SH-SY5Y (cell line): ENCODE results near the gene ALCAM.

Experiments
- GATA2 ChIP-seq: IDR thresholded peaks from 2 replicates; pipeline ENCODE4 v1.6.1; 2011; ENCODE audit warnings: mild to moderate bottlenecking, low read depth, low read length
- GATA3 ChIP-seq: IDR thresholded peaks from 2 replicates; pipeline ENCODE4 v1.6.1; 2011; ENCODE audit warnings: low read depth, mild to moderate bottlenecking, low read length, moderate library complexity

Gene ALCAM

GRCh38 chr3:105365391-105366325, 1.1 kb upstream of the ALCAM start:
- TF ChIP-seq GATA2 (no peak), GATA3 (no peak)

DNA sequence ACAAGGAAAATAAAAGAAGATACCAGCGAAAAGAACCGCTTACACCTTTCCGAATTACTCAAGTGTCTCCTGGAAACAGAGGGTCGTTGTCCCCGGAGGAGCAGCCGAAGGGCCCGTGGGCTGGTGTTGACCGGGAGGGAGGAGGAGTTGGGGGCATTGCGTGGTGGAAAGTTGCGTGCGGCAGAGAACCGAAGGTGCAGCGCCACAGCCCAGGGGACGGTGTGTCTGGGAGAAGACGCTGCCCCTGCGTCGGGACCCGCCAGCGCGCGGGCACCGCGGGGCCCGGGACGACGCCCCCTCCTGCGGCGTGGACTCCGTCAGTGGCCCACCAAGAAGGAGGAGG, 325 bp downstream of the ALCAM start:
- TF ChIP-seq GATA3 (no peak), GATA2 (no peak)

- TF ChIP-seq GATA3 (no peak), GATA2 (peak; percentile 18)
Observed at GRCh38 chr3:105367406-105368213, 901 bp downstream of the ALCAM start.

- no peak for TF ChIP-seq GATA3
- no peak for TF ChIP-seq GATA2
Observed at GRCh38 chr3:105368566-105369499, 2.1 kb downstream of the ALCAM start.

DNA sequence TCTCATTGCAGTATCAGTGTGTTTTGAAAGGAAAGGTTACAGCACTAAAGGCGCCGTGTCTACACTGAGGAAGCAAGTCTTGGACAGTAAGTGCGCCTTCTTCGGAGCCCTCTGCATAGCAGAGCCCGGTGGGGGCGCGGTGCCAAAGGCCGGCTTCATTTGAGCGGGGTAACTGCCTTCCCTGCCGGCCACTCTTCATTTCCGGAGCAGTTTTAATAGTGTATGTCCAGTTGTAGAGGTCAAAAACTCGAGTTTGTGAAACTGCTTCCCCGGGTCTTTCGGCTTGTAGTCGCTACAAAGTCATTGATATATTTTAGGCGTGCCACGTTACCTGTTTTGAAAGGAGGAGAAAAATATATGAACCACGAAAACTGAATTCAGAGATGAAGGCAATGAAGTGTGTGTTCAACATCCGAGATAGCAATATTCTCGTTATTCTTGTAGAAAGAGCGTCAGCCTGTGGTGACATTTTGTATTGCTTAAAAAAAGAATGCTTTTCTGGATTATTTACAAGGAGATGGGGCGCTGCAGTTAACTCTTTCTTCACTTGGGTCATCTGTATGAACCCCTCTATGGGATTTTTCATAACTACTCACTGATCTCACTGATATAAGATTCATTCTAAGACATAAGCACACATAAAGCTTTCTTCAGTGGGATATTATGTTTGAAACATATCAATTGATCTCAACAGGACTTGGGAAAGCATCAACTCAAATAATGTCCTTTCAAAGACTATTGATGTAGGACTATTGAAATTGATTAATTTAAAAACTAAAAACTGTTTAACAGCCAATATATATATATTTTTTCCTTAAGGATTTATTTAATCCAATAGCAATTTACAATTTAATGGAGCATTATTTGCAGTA, 3.0 kb downstream of the ALCAM start:
- TF ChIP-seq GATA2: no peak
- TF ChIP-seq GATA3: no peak

GRCh38 chr3:105373383-105373782, 6.7 kb downstream of the ALCAM start:
- TF ChIP-seq GATA3: no peak
- no peak for TF ChIP-seq GATA2

GRCh38 chr3:105375750-105376511, 9.2 kb downstream of the ALCAM start:
- TF ChIP-seq GATA3 (no peak), GATA2 (no peak)

DNA sequence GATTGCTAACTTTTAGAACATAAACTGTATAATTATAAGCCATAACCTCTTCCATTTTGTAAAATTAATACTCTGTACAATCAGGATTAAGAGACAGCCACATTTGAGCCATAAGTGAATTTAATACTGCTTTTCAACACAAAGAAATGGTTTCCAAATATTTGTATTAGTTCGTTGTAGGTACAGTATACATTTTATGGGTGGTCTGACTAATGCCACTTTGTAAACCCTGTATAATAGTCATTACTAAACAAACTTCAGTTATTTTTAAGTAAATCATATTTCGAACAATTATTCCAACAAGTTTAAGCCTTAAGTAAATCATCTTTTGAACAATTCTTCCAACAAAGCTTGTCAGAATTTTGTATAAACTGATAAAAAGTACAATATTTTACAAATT, 11.0 kb downstream of the ALCAM start:
- TF ChIP-seq GATA3 (no peak), GATA2 (no peak)

DNA sequence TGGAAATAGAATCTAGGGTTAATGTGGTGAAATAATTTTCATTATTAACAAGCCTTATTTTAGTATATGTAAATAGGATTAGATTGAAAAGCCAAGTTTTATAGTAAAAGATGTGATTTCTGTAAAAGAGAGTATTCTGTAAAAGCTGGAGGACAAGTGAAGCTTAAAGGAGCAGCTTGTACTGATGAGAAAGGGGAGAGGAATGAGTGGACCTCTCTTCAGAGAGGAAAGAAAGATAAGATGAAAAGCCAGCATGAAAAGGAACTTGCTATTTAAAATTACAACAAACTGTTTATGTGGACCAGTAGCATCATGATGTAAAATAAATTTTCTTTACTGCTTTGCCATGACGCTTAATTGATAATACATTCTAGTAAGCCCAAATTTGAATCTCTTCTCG, 18.5 kb downstream of the ALCAM start:
- no peak for TF ChIP-seq GATA3
- no peak for TF ChIP-seq GATA2

DNA sequence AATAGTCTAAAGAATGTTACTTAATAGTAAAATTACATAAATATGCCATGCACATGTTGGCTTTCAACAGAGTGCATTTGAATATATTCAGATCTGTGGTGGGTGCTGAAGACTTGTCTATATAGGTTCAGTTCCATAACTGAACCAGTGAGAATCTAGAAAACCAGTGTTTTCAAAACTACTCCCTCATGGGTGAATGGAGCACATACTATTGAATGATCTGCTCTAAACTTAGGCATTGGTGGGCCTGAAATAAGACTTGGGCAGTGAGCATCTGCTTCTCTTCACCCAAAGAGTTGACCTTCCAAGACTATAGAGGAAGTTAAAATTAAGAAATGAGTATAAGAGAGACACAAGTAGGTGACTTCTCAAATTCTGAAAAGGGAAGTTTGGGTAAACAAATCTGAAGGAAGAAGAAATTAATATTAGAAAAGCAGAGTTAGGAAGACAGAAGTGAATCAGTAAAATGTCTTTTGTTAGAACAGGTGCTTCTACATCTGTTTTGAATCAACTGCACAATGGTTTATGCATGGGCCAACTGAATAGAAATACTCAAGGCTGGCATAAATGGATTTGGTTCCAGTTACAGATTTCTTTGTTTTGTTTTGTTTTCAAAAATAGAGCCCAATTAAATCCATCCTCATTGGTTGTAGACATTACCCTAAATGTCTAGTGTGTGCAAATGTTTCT, 19.3 kb downstream of the ALCAM start:
- TF ChIP-seq GATA2 (no peak), GATA3 (no peak)

GRCh38 chr3:105387122-105387751, 20.5 kb downstream of the ALCAM start:
- no peak for TF ChIP-seq GATA2
- no peak for TF ChIP-seq GATA3

GRCh38 chr3:105388176-105388575, 21.5 kb downstream of the ALCAM start:
- TF ChIP-seq GATA2 (no peak), GATA3 (no peak)
